ENCODE results near the gene AMIGO2.

GRCh38 chr12:47111392-47111778, 31.6 kb upstream of the AMIGO2 start:
- no peak for TF ChIP-seq CTCF (conservative IDR thresholded peaks at IDR 0.05; ENCODE audit: low read depth, low read length)
- TF ChIP-seq EZH2 (IDR thresholded peaks at IDR 0.05; ENCODE audit: low read length, unreplicated experiment), result no peak
- TF ChIP-seq EZH2phosphoT487 (IDR thresholded peaks at IDR 0.05; ENCODE audit: borderline replicate concordance, low read length), result no peak

All from PC-3 (cell line).